WTC11 (cell line): ENCODE data around the gene ZNF804B.

Experiments
- CREB1 ChIP-seq: sonication (generic); formaldehyde crosslinking; IDR thresholded peaks from 2 replicates; pipeline ENCODE4 v1.8.0; 2023; ENCODE audit warnings: mild to moderate bottlenecking, missing genetic modification reagents
- CTCF ChIP-seq: fragments of 200-600 bp; IDR thresholded peaks from 2 replicates; pipeline ENCODE4 v1.8.0; 2022; ENCODE audit warnings: antibody characterized with exemption
- ERG ChIP-seq: fragments of 250-450 bp; sonication (Bioruptor Pico); IDR thresholded peaks from 2 replicates; pipeline ENCODE4 v1.8.0; 2021; ENCODE audit warnings: mild to moderate bottlenecking
- ETV6 ChIP-seq: sonication (generic); formaldehyde crosslinking; IDR thresholded peaks from 2 replicates; pipeline ENCODE4 v1.8.1; 2022; ENCODE audit warnings: mild to moderate bottlenecking, missing genetic modification reagents
- JUN ChIP-seq: sonication (generic); formaldehyde crosslinking; IDR thresholded peaks from 2 replicates; pipeline ENCODE4 v1.8.0; 2023; ENCODE audit warnings: mild to moderate bottlenecking, missing genetic modification reagents
- NR1H2 ChIP-seq: sonication (generic); formaldehyde crosslinking; IDR thresholded peaks from 2 replicates; pipeline ENCODE4 v1.9.0; 2021; ENCODE audit warnings: mild to moderate bottlenecking, moderate library complexity, missing genetic modification reagents
- PREB ChIP-seq: sonication (generic); formaldehyde crosslinking; IDR thresholded peaks from 2 replicates; pipeline ENCODE4 v1.8.1; 2022; ENCODE audit warnings: mild to moderate bottlenecking, missing genetic modification reagents, moderate library complexity, borderline replicate concordance
- USF2 ChIP-seq: sonication (generic); formaldehyde crosslinking; IDR thresholded peaks from 2 replicates; pipeline ENCODE4 v1.8.1; 2023; ENCODE audit warnings: mild to moderate bottlenecking, missing genetic modification reagents, moderate library complexity
- ZNF121 ChIP-seq: sonication (generic); formaldehyde crosslinking; IDR thresholded peaks from 2 replicates; pipeline ENCODE4 v1.8.0; 2023; ENCODE audit warnings: missing genetic modification reagents
- ZNF138 ChIP-seq: sonication (generic); formaldehyde crosslinking; conservative IDR thresholded peaks from 2 replicates; pipeline ENCODE4 v1.8.1; 2022; ENCODE audit warnings: mild to moderate bottlenecking, moderate library complexity, missing genetic modification reagents
- ZNF416 ChIP-seq: fragments of 250-450 bp; sonication (Bioruptor Pico); IDR thresholded peaks from 2 replicates; pipeline ENCODE4 v1.9.0; 2021; ENCODE audit warnings: mild to moderate bottlenecking, inconsistent platforms
- ZNF671 ChIP-seq: fragments of 250-450 bp; sonication (Bioruptor Pico); IDR thresholded peaks from 2 replicates; pipeline ENCODE4 v1.8.0; 2021; ENCODE audit warnings: mild to moderate bottlenecking
- TF ChIP-seq, protein P1 (sequence below): sonication (generic); formaldehyde crosslinking; IDR thresholded peaks from 2 replicates; pipeline ENCODE4 v1.8.0; 2022; ENCODE audit warnings: mild to moderate bottlenecking, missing genetic modification reagents
- TF ChIP-seq, protein P2 (sequence below): sonication (generic); formaldehyde crosslinking; IDR thresholded peaks from 2 replicates; pipeline ENCODE4 v1.8.1; 2022; ENCODE audit warnings: missing genetic modification reagents, borderline replicate concordance

GRCh38 chr7:89308535-89308934 is 549.0 kb downstream of the ZNF804B start:
- TF ChIP-seq NR1H2 (CRISPR knock-in tag), result no peak
- TF ChIP-seq, protein P1, sequence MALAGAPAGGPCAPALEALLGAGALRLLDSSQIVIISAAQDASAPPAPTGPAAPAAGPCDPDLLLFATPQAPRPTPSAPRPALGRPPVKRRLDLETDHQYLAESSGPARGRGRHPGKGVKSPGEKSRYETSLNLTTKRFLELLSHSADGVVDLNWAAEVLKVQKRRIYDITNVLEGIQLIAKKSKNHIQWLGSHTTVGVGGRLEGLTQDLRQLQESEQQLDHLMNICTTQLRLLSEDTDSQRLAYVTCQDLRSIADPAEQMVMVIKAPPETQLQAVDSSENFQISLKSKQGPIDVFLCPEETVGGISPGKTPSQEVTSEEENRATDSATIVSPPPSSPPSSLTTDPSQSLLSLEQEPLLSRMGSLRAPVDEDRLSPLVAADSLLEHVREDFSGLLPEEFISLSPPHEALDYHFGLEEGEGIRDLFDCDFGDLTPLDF, result no peak
- no peak for TF ChIP-seq ZNF671 (CRISPR knock-in tag)
- no peak for TF ChIP-seq CREB1 (CRISPR knock-in tag)
- TF ChIP-seq, protein P2, sequence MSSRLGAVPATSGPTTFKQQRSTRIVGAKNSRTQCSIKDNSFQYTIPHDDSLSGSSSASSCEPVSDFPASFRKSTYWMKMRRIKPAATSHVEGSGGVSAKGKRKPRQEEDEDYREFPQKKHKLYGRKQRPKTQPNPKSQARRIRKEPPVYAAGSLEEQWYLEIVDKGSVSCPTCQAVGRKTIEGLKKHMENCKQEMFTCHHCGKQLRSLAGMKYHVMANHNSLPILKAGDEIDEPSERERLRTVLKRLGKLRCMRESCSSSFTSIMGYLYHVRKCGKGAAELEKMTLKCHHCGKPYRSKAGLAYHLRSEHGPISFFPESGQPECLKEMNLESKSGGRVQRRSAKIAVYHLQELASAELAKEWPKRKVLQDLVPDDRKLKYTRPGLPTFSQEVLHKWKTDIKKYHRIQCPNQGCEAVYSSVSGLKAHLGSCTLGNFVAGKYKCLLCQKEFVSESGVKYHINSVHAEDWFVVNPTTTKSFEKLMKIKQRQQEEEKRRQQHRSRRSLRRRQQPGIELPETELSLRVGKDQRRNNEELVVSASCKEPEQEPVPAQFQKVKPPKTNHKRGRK, result no peak
- no peak for TF ChIP-seq CTCF
- no peak for TF ChIP-seq USF2
- no peak for TF ChIP-seq PREB (CRISPR knock-in tag)
- no peak for TF ChIP-seq ETV6 (CRISPR knock-in tag)
- TF ChIP-seq ZNF121 (CRISPR knock-in tag), result no peak
- TF ChIP-seq ZNF416 (CRISPR knock-in tag), result no peak
- TF ChIP-seq JUN (CRISPR knock-in tag), result no peak
- TF ChIP-seq ERG (CRISPR knock-in tag), result no peak
- no peak for TF ChIP-seq ZNF138
